Spleen (tissue), 11 donors: Measurements from ENCODE around the gene KIF3A. TPM values are rescaled to one million over a fixed set of nuclear protein-coding genes. Genes with fewer than 3 reads are reported as not detected.

ENCODE experiments used
- DNase-seq: peaks from one replicate; pipeline ENCODE4 v3.0.0-alpha.2; 2020
- H3K27ac ChIP-seq, 8 donors: fragments of 200-600 bp; sonication (generic) in 7 of 8; 1 replicate in 4 of 8; 2 replicates in 4 of 8; pipeline versions ENCODE4 v1.5.0 to v1.8.0; 2016 to 2021; ENCODE audit warnings: inconsistent platforms in 4 of 8, mild to moderate bottlenecking in 4 of 8, moderate library complexity in 1 of 8
- H3K27me3 ChIP-seq, 7 donors: fragments of 200-600 bp; sonication (generic) in 6 of 7; replicated peaks in 1 of 7; 1 replicate in 4 of 7; 2 replicates in 3 of 7; pipeline versions ENCODE4 v1.5.0 to v1.8.0; 2016 to 2021; ENCODE audit warnings: inconsistent platforms in 3 of 7, mild to moderate bottlenecking in 1 of 7
- H3K36me3 ChIP-seq, 6 donors: fragments of 200-600 bp; sonication (generic) in 5 of 6; 1 replicate in 4 of 6; 2 replicates in 2 of 6; pipeline versions ENCODE4 v1.5.0 to v1.8.0; 2016 to 2021; ENCODE audit warnings: inconsistent platforms in 2 of 6
- H3K4me1 ChIP-seq, 6 donors: fragments of 200-600 bp; sonication (generic) in 5 of 6; 1 replicate in 3 of 6; 2 replicates in 3 of 6; pipeline versions ENCODE4 v1.5.0 to v1.8.0; 2016 to 2021; ENCODE audit warnings: inconsistent platforms in 3 of 6
- H3K4me3 ChIP-seq, 8 donors: fragments of 200-600 bp; sonication (generic) in 7 of 8; 1 replicate in 4 of 8; 2 replicates in 4 of 8; pipeline versions ENCODE4 v1.5.0 to v1.8.0; 2016 to 2021; ENCODE audit warnings: inconsistent platforms in 4 of 8, mild to moderate bottlenecking in 4 of 8, moderate library complexity in 2 of 8
- H3K9me3 ChIP-seq, 8 donors: fragments of 200-600 bp; sonication (generic) in 7 of 8; 1 replicate in 4 of 8; 2 replicates in 4 of 8; pipeline versions ENCODE4 v1.5.0 to v1.8.0; 2016 to 2021; ENCODE audit warnings: inconsistent platforms in 4 of 8
- CTCF ChIP-seq, 11 experiments: fragments of 200-600 bp in 7 of 11; fragments of 450-650 bp in 4 of 11; sonication (generic) in 4 of 11; IDR thresholded peaks in 8 of 11; conservative IDR thresholded peaks in 3 of 11; 1 replicate in 7 of 11; 2 replicates in 4 of 11; pipeline versions ENCODE4 v1.4.0 to v1.8.0; 2016 to 2021; ENCODE audit warnings: antibody characterized with exemption in 11 of 11, inconsistent platforms in 4 of 11, mild to moderate bottlenecking in 1 of 11
- POLR2A ChIP-seq, 3 donors: fragments of 450-650 bp; IDR thresholded peaks; one replicate each; pipeline ENCODE4 v1.5.1; 2017; ENCODE audit warnings: antibody characterized with exemption in 3 of 3, mild to moderate bottlenecking in 1 of 3
- POLR2AphosphoS5 ChIP-seq, 3 donors: sonication (generic); formaldehyde crosslinking; IDR thresholded peaks; one replicate each; pipeline ENCODE4 v1.5.1; 2017; ENCODE audit warnings: antibody characterized with exemption in 3 of 3
- WGBS, 5 donors: extraction: QIAGEN DNeasy Blood & Tissue Kit in 3 of 5; methylation state at CpG; one replicate each; pipeline versions ENCODE4 v1.1.5 to v1.1.7; 2013 to 2018; 5-methylcytosine and 5-hydroxymethylcytosine counted together
- intact Hi-C: fragments of 100-400 bp; cut with DNase I; formaldehyde crosslinking; loops from one replicate; pipeline ENCODE4 v1.15.0; 2023; ENCODE audit warnings: low total_unique reads
- polyA plus RNA-seq, 3 donors: library from polyadenylated mRNA; stranded (reverse); fragments of 200-250 nt; gene quantifications; one replicate each; pipeline ENCODE4 v1.2.1, GENCODE V29; 2013
- total RNA-seq, 7 donors: library from RNA; depleted of rRNA in 3 of 7; stranded (reverse); fragments of >200 nt in 3 of 7; fragmentation: NEBNext Ultra II Directional in 4 of 7; extraction: Animal tissue kit (Norgen Biotek cat#: 25700) in 4 of 7; gene quantifications; one replicate each; pipeline versions ENCODE4 v1.1.0 to v1.2.1, GENCODE V29; 2016 to 2021
- donor health status: healthy with polysubstance abuse.
- donor health status: DM: no; HTN: no; CAD: no; lungs with moderate emphysema.
- donor health status: DM: no; HTN: no; CAD: no.
- donor health status: Bipolar disorder and iron deficiency.
- donor health status: healthy.
- donor health status: DM: no; HTN: no; CAD: no.
- donor health status: DM: yes; HTN: yes; CAD: no.

KIF3A gene
- total and polyA plus RNA-seq, 10 donors = 1.3 to 10.7 (median 6.7) TPM

GRCh38 chr5:132657676-132658380 lies 79.5 kb downstream of the KIF3A start, which contains the start of gene IL13:
TSS of gene IL13 (plus strand) at chr5:132658173. CDS start at chr5:132658187, 14 bp downstream.
- DNase-seq = no peak
- TF ChIP-seq POLR2A (IDR thresholded peaks at IDR 0.05) = no peak
- TF ChIP-seq CTCF (IDR thresholded peaks at IDR 0.05 in 8 of 11, conservative IDR thresholded peaks at IDR 0.05 in 3 of 11) = no peak
- no peak for TF ChIP-seq POLR2AphosphoS5 (IDR thresholded peaks at IDR 0.05)
- Histone ChIP-seq H3K36me3 (no peaks in the 10 kb centered on the region), H3K4me1 (peaks cover 7 to 20% (median 15%) of the 10 kb centered on the region in 6 donors), H3K4me3 (no peak within 1 kb of the TSS), H3K27ac (no peak within 1 kb of the TSS), H3K27me3 (peaks cover 3 to 58% (median 32%) of the 10 kb centered on the region in 7 donors), H3K9me3 (no peaks in the 10 kb centered on the region)
- WGBS, 5 donors = 95 to 96% (median 95%) methylated on average over 12 of the region's 12 CpGs
- intact Hi-C loops = no loop called here

- WGBS, 5 donors = 38 to 72% (median 43%) methylated on average over 12 of the region's 12 CpGs
- H3K36me3 ChIP-seq = no peaks in the 10 kb centered on the region
- H3K27me3 ChIP-seq = peaks cover 3 to 62% (median 32%) of the 10 kb centered on the region in 7 donors
- H3K4me1 ChIP-seq = peaks cover 7 to 18% (median 15%) of the 10 kb centered on the region in 6 donors
- peak overlapping the region in 4 of 8 donors; percentile 32 to 66 (median 38) for H3K4me3 ChIP-seq
- H3K9me3 ChIP-seq = no peaks in the 10 kb centered on the region
- no peak overlapping the region for H3K27ac ChIP-seq
- TF ChIP-seq POLR2AphosphoS5 (IDR thresholded peaks at IDR 0.05) (no peak), POLR2A (IDR thresholded peaks at IDR 0.05) (no peak), CTCF (IDR thresholded peaks at IDR 0.05 in 8 of 11, conservative IDR thresholded peaks at IDR 0.05 in 3 of 11) (no peak)
- intact Hi-C loops = no loop called here
- DNase-seq = no peak
Measured at GRCh38 chr5:132656774-132657355, 80.5 kb downstream of the KIF3A start.

- intact Hi-C loops = no loop called here
- Histone ChIP-seq H3K27me3 (peaks cover 3 to 62% (median 32%) of the 10 kb centered on the region in 7 donors), H3K36me3 (no peaks in the 10 kb centered on the region), H3K4me1 (peaks cover 7 to 18% (median 15%) of the 10 kb centered on the region in 6 donors), H3K27ac (no peak overlapping the region), H3K9me3 (no peaks in the 10 kb centered on the region), H3K4me3 (peak overlapping the region in 7 of 8 donors; percentile 20 to 66 (median 34))
- TF ChIP-seq POLR2AphosphoS5 (IDR thresholded peaks at IDR 0.05) (peak in 1 of 3 donors; percentile 39), POLR2A (IDR thresholded peaks at IDR 0.05) (no peak), CTCF (IDR thresholded peaks at IDR 0.05 in 8 of 11, conservative IDR thresholded peaks at IDR 0.05 in 3 of 11) (peak in 1 of 11 experiments; percentile 15)
- 6 to 22% (median 7%) methylated on average over 32 to 92 of the region's 92 CpGs for WGBS, 5 donors
- DNase-seq = no peak
Measured at GRCh38 chr5:132655821-132656773, 81.2 kb downstream of the KIF3A start.
